NCI-H524 treated with DMSO at 0.1 percent for 48 hours (cell line): ENCODE measurements around the gene SHC1.
A peak's percentile ranks its signal among the peaks of the same experiment; 100 is the strongest.

Source experiments
- DNase-seq: peaks from one replicate; lab custom pipeline; 2025; lab: John Stamatoyannopoulos, UW

Gene SHC1, protein sequence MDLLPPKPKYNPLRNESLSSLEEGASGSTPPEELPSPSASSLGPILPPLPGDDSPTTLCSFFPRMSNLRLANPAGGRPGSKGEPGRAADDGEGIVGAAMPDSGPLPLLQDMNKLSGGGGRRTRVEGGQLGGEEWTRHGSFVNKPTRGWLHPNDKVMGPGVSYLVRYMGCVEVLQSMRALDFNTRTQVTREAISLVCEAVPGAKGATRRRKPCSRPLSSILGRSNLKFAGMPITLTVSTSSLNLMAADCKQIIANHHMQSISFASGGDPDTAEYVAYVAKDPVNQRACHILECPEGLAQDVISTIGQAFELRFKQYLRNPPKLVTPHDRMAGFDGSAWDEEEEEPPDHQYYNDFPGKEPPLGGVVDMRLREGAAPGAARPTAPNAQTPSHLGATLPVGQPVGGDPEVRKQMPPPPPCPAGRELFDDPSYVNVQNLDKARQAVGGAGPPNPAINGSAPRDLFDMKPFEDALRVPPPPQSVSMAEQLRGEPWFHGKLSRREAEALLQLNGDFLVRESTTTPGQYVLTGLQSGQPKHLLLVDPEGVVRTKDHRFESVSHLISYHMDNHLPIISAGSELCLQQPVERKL

DNA sequence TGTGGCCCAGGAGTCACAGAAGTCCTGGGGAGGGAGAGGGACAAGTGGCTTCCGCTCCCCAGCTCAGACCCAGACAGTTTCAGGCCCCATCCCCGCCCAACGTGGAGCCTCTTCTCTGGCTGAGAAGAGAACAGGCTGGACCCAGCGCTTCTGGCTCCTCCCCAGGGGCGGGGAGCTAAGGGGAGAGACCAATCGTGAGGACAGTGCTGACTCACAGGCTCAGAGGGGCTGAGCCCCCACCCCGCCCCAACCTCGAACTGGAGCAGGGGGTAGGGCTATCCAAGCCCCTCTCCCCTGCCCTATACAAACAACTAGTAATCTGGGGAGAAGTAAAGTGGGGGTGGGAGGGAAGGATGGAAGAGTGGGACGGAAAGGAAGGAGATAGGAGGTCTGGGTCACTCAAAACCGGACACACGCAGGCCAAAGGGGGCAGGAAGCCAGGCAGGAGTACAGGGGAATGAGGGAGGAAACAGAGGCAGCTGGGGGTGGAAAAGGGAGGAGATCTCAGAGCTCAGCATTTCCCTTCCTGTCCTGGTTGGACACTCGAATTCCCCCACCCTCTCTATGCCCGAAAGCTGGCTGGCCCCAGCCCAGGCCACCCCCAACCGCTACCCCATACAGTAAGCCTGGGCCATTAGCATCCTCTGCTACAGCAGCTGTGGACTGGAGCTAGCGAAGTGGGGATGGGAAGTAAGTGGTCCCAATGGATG lies at the start of gene SHC1:
Gene SHC1, minus strand, starts transcription at position 117 of the 710 bp plus-strand sequence. CDS start 221 bp downstream, outside the sequence.
- DNase-seq: no peak

DNA sequence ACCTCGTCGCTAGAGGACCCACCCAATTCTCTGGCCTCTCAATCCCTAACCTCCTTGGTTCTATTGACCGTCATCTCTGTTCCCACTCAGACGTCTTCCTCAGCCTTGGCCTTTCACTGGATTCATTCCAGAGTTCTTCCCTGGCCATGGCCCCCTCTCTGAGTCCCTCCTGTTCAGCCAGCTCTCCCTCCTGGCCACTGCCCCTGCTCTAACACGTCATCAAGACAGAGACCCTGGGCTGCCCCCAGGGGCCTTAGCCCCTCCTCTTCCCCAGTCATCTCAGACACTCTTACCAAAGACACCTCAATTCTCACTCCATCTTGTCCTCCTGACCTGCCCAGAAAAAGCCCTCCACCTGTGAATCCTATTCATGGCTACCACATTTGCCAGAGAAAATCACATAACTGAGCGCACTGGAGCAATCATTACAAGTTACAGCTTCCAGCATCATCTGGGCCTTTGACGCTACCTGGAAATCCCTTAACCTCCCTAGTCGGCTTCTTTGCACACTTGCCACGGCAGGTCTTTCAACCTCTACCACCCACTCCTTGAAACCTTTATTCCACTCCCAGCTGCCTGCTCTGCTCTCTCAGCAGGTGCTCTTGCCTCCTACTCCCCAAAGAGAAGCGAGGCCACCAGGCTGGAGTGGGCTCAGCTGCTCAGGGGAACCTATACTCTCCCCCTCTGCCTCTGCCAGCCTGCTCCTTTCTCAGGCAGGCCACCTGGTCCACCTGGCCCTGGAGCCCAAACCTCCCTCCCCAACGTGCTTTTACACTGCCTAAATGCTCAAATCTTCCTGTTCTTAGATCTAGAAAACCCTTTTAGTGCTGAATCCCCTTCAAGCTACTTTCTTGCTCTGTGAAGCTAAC lies 49.1 kb upstream of the SHC1 start:
- no peak for DNase-seq

DNA sequence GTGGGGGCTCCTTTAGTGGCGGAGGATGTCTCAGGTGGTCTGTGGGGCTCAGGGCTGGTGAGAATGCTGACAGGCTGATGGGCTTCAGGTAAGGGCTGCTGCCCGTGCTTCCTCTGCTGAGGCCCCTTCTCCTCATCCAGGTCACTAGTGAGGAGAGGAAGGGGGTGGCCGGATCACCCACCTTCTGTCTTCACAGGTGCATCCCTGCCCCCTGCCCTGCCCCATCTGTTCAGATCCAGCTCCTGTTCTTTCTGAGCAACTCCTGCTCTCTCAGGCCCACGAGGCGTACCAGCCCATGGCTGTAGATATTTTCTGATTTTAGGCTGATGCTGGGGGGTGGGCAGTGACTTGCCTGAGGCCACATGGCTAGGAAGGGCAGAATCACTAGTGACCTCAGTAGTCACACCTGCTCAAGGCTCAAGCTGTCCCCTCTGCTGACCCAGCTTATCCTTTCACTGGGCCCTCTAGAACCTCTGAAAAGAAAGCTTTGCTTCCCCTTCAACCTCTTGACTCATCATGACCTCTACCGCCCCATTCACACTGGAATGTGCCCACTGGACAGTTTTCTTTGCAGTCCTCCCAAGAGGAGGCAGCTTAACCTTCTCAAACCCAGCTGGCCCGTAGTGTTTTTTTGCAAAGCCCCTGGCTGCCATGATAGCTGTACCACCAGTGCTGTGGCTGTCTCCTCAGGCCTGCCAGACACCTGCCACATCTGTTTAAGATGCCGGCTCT lies 48.2 kb upstream of the SHC1 start:
- DNase-seq: no peak

DNA sequence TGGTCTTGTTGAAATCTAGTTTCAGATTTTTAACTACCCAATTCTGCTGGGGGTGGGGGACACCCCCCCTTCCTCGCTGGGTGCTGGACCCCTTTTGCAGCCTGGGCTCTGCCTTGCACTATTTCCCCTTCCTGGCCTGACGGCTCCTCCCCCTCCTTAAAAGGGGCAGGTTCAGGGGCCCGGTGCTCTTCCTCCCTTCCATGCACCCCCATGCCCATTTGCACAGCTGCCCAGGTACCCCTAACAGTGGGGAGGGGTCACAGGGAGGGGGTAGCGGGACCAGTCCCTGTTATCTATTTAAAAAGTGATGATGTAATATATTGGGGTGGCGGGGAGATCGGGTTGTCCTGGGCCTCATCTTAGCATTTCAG lies 47.4 kb upstream of the SHC1 start:
- DNase-seq: no peak

DNA sequence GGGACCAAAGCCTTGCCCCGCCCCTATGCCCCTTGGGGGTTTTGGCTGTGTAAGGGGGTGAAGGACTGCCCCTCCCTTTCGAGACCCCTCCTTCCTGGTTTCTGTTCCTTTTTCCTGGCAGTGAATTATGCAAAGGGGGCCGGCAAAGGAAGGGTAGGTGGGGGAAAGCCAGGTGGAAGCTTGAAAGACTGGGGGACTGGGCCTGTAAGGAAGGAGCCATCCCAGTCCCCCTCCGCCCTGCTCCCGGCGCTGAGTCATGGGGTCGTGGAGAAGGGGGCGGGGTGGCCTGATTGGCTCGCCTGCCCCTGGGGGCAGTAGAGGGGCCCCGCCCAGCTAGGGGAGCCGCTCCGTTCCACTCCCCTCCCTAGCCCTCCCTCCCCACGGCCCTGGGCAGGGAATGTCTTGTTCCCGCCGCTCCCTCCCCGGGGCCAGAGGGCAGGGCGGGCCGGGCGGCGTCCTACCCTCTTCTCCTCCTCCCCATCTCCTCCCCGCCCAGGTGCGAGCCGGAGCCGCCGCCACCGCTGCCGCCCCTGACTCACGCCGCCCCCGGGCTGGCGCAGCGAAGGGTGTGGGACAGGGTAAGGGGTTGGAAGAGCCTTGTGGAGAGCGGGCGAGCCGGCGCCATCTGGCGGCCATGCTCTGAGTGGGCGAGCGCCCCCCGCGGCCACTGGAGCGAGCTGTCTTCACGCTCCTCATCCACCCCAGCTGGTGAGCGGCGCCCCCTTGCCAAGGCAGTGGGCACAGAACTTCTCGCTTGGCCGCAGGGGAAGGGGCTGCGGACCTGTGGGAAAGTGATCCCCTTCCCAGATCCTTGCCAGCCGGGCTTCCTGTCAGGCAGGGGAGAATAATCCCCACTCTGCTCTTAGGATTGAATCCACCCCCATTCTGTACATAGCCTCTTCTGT lies 46.7 kb upstream of the SHC1 start:
- peak; percentile 40 for DNase-seq

DNA sequence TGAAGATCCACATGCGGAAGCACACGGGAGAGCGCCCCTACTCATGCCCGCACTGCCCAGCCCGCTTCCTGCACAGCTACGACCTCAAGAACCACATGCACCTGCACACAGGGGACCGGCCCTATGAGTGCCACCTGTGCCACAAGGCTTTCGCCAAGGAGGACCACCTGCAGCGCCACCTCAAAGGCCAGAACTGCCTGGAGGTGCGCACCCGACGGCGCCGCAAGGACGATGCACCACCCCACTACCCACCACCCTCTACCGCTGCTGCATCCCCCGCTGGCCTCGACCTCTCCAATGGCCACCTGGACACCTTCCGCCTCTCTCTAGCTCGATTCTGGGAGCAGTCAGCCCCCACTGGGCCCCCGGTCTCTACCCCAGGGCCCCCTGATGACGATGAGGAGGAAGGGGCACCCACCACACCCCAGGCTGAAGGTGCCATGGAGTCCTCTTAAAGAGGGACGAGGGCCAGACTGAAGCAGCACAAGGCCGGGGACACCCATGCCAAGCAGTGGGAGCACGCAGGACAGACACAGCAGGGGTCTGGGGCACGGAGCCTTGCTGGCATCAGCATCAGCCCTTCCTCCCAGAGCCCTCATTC lies 45.8 kb upstream of the SHC1 start:
- DNase-seq: no peak

DNA sequence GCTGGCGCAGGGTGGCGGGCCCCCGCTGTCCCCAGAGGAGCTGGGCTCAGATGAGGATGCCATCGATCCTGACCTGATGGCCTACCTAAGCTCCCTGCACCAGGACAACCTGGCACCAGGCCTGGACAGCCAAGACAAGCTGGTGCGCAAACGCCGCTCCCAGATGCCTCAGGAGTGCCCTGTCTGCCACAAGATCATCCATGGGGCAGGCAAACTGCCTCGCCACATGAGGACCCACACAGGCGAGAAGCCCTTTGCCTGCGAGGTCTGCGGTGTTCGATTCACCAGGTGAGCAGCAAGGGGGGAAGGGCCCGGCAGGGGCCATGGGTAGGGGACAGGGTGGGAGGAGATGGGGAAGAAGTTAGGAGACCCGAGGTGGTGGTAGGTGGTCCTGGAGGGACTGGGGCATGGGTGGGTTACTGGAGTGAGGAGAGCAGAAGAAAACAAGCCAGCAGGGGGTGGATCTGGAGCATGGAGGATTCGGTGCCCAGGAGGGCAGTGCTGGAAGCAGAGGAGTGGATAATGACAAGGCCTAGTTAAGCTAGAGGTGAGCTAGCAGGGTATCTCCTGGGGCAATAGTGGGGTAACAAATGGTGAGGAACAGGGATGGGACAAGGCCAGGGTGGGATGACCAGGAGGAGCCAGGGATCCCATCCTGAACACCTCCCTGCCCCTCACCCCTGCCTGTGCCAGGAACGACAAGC lies 45.1 kb upstream of the SHC1 start:
- DNase-seq: no peak

DNA sequence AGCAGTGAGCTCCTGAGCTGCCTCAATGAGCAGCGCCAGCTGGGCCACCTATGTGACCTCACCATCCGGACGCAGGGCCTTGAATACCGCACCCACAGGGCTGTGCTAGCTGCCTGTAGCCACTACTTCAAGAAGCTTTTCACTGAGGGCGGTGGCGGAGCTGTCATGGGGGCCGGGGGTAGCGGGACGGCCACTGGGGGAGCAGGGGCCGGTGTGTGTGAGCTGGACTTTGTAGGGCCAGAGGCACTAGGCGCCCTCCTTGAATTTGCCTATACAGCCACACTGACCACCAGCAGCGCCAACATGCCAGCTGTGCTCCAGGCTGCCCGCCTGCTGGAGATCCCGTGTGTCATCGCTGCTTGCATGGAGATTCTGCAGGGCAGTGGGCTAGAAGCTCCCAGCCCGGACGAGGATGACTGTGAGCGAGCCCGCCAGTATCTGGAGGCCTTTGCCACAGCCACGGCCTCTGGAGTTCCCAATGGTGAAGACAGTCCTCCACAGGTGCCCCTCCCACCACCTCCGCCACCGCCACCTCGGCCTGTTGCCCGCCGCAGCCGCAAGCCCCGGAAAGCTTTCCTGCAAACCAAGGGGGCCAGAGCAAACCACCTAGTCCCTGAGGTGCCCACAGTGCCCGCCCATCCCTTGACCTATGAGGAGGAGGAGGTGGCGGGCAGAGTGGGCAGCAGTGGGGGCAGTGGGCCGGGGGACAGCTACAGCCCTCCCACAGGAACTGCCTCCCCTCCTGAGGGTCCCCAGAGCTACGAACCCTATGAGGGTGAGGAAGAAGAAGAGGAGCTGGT lies 44.4 kb upstream of the SHC1 start:
- DNase-seq: no peak

DNA sequence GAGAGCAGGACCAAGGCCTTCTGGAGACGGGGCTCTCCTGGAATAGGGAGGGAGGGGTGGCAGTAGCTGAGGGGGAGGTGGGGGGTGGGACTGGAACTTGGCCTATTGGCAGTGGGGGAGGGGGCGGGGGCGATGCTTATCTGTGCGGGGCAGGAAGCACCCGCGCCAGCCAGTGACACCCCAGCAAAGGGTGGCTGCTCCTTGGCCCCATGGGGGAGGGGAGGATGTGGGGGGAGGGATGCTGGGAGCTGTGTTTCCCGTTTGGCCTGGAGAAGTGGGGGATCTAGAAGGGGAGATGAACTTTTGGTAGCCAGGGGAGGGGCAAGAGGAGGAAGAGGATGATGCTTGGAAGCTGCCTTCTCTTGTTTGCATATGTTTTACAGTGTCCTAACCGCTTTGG lies 43.1 kb upstream of the SHC1 start:
- no peak for DNase-seq

DNA sequence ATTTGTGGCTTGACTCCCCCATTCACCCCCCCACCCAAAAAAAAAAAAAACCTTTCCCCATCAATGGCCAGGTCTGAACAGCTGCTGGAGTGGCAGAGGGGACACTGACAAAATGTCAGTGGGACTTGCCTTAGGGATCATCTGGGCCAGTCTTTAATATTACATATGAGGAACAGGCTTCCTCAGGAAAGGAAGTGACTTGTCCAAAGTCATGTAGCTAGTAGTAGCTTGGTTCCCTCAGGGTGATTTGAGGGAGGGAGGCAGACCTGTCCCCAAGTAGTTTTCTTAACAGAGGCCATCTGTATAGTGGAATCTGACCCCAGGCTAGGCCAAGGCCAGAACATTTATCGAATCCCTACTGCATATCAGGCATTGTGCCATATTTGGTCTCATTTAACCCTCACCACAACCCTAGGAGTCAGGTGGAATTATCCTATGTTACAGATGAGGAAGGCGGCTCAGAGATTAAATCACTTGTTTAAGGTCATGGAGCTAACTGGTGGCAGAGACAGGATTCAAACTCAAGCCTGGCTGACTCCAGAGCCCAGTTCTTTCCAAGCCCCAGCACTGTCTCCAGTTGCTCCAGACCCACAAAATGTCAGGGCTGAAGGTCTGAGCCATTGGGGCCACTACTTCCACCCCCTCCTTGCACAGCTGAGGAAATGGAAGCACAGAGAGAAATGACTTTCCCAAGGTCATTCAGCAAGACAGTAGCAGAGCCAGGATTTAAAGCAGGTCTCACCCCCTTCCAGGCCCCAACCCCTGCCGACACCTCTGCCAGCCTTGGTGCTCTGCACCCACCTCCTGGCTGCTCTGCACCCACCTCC lies 42.4 kb upstream of the SHC1 start:
- no peak for DNase-seq

DNA sequence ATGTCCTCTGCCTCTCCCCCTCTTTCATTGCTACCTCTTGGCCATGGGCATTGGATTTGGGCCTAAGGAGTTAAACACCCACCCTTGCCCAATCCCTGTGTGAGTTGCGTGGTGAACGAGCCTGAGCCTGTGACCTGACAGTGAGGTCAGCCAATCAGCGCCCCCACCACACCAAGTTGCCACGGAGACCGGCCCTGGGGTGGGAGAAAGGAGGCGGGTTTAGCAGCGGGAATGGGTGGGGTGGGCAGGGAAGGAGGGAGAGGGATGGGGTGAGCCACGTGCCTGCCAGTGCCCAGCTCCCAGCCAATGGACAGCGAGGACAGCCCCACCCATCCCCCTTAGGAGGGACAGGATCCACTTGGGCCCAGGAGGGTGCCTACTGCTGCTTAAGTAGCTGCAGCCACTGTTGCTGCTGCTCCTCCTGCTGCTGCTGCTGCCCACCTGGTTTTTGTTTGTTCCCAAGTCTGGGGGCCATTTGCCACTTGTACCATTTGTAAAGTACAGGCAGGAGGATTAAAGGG lies 41.5 kb upstream of the SHC1 start:
- peak; percentile 91 for DNase-seq

DNA sequence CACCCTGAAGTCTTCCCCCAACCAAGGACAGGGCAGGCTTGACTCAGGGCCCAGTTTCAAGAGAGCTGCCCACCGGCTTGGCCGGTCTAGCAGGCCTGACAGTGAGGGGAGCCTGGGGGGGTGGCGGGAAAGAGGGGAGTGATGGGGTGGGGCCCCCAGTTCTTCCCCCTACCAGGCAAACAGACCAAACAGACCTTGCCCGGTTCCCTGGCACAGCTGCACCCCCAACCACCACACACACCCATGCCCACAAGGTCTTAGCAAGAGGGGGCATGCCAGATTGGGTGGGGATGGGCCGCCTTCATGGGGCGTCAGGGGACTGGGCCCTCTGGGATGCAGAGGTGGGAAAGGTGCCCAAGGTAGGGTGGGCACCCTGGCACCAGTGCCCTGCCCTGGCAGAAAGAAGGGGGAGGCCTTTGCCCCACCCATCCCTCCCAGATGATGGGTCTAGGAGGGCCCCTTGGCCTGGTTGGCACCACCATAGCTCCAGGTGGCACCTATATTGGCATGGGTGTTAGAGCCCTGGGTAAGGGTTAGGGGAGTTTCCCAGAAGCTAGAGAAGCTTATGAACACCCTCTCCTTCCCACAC lies 41.0 kb upstream of the SHC1 start:
- DNase-seq: no peak

DNA sequence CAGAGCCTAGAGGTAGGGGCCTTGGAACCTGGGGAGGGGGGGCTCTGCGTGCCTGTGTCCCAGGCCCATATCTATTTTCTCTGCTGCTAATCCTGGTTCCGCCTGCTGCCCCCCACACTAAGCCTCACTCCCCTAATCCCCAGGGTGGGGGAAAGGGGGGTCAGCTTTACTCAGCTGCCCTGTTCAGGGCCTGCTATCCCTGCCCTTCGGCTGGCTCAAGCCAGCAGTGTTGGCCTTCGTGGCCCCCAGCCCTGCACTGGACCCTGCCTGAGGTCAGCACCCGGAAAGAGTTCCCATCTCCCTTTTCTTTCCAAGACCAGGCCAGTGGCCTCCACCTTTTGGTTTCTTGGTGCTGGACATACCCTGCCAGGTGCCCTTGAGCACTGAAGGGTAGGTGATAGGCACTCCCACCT lies 40.5 kb upstream of the SHC1 start:
- no peak for DNase-seq

DNA sequence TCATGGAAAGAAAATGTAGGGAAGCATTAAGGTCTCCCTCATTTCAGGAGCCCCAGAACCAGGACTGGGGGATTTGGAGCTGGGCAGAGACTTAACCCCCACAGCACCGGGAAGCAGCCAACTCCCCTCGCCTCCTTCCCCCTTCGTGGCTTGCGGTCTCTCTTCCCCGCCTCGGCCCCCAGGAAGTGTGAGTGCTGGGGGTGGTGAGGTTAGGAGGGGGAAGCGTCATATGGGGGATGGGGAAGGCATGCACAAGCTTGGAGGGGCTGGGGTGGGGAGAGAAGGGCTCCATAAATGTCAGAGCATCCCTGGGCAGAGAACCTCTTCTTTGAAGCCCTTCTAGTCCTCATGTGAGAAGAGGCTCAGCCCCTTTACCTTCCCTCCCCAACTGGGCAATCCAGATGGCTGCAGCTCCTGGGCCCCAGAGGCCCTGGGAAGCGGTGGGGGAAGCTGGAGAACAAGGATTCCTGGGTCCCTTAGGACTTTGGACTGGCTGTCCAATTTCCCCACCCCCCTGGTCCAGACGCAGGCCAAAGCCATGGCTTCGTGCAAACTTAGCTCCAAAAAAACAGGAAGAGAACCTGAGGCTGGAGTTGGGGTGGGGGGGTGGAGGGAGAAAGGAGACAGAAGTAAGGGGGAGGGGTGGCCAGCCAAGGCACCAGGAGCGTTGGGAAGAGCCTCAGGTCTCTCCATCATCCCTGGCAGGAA lies 39.8 kb upstream of the SHC1 start:
- DNase-seq: no peak

DNA sequence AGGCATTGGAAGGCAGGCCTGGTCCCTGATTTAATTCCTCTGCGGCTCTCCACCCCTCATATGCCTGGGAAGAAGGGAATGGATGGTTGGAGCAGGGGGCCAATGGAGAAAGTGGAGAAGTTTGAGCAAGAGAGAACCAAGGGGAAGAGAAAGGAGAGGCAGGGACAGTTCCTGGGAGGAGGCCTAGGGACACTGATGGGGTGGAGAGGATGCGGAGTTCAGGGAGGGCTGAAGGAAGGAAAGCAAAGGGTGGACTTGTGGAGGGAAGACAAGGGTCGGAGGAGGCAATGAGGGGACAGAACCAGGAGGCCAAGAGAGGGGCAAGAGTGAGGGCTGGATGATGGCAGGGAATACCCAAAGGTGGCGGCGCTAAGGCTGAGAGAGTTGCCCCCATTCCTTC lies 39.2 kb upstream of the SHC1 start:
- no peak for DNase-seq

DNA sequence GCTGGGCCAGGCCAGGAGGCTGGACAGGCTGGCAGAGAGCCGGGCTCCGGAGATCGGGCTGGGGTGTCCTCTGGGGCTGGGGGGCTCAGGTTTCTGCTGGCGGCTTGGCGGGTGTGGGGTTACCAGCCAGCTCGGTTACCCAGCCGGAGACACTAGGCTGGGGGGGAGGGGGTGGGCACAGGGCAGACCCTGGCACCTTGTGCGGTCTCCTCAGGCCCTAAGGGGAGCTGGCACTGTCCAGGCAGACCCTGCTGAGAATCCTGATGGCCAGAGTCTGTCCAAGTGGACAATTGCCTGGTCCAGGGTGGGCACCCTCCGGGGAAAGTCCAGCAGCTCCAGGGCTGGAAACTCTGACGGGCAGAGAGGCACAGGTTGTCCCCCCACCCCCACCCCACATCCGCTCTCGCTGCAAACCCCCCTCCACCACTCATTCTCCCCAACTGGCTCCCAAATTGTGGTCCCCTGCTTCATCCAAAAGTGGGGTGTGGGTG lies 38.7 kb upstream of the SHC1 start:
- no peak for DNase-seq
